ENCODE results near the gene KIAA1614.
"Not testable (repeated sequence)": the region's sequence is repeated elsewhere in the genome, so short reads cannot be mapped to it uniquely, and the experiment has no call there.

The KIAA1614 gene

GRCh38 chr1:180966312-180966711, 53.6 kb downstream of the KIAA1614 start:
- DNase-seq, result no peak

GRCh38 chr1:180966744-180967536, 54.2 kb downstream of the KIAA1614 start:
- no peak for DNase-seq

- no peak for DNase-seq
Measured at GRCh38 chr1:180967558-180967957, 54.9 kb downstream of the KIAA1614 start.

GRCh38 chr1:180968834-180969233, 56.1 kb downstream of the KIAA1614 start:
- not testable (repeated sequence) for DNase-seq

GRCh38 chr1:180969434-180969833, 56.7 kb downstream of the KIAA1614 start:
- DNase-seq, result no peak

- DNase-seq, result no peak
Measured at GRCh38 chr1:180970333-180971079, 57.8 kb downstream of the KIAA1614 start.

- DNase-seq, result no peak
Measured at GRCh38 chr1:180971273-180971997, 58.7 kb downstream of the KIAA1614 start.

- DNase-seq, result no peak
Measured at GRCh38 chr1:180973369-180973768, 60.7 kb downstream of the KIAA1614 start.

GRCh38 chr1:180974236-180974635, 61.5 kb downstream of the KIAA1614 start:
- DNase-seq, result no peak

- DNase-seq, result no peak
Measured at GRCh38 chr1:180975551-180975950, 62.9 kb downstream of the KIAA1614 start.

- no peak for DNase-seq
Measured at GRCh38 chr1:180976191-180976590, 63.5 kb downstream of the KIAA1614 start.

GRCh38 chr1:180976732-180977357, 64.1 kb downstream of the KIAA1614 start:
- DNase-seq, result no peak

- no peak for DNase-seq
Measured at GRCh38 chr1:180981596-180982387, 69.1 kb downstream of the KIAA1614 start.

- no peak for DNase-seq
Measured at GRCh38 chr1:180982422-180982821, 69.7 kb downstream of the KIAA1614 start.

- DNase-seq, result no peak
Measured at GRCh38 chr1:180988253-180988752, 75.6 kb downstream of the KIAA1614 start.

- no peak for DNase-seq
Measured at GRCh38 chr1:180994262-180994661, 81.6 kb downstream of the KIAA1614 start.

GRCh38 chr1:180997843-180998504, 85.3 kb downstream of the KIAA1614 start:
- no peak for DNase-seq

Data from T1000 (cell line).